ENCODE results near the gene CALR.

DNA sequence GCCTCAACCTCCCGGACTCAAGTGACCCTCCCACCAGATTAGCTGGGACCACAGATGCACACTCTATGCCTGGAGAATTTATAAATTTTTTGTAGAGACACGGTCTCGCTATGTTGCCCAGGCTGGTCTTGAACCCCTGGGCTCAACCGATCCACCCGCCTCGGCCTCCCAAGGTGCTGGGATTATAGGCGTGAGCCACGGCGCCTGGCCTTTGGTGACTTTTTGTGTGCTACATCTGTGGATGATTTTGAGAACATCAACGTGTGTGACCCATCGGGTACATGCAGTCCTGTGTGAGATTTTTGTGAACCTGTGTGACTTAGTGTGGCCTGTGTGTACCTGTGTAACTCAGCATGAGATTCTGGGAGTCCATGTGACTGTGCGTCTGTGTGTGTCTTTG is 48.3 kb downstream of the CALR start:
- TF ChIP-seq, protein P1, sequence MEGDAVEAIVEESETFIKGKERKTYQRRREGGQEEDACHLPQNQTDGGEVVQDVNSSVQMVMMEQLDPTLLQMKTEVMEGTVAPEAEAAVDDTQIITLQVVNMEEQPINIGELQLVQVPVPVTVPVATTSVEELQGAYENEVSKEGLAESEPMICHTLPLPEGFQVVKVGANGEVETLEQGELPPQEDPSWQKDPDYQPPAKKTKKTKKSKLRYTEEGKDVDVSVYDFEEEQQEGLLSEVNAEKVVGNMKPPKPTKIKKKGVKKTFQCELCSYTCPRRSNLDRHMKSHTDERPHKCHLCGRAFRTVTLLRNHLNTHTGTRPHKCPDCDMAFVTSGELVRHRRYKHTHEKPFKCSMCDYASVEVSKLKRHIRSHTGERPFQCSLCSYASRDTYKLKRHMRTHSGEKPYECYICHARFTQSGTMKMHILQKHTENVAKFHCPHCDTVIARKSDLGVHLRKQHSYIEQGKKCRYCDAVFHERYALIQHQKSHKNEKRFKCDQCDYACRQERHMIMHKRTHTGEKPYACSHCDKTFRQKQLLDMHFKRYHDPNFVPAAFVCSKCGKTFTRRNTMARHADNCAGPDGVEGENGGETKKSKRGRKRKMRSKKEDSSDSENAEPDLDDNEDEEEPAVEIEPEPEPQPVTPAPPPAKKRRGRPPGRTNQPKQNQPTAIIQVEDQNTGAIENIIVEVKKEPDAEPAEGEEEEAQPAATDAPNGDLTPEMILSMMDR (IDR thresholded peaks at IDR 0.05): no peak
- TF ChIP-seq POLR2A (IDR thresholded peaks at IDR 0.05): no peak
